GM23338 (cell line): ENCODE results near the gene ZNF746. TPM values are rescaled to one million over a fixed set of nuclear protein-coding genes. Genes with fewer than 3 reads are reported as not detected.

ENCODE experiments used
- ATAC-seq: fragments of 200-7000 bp; cut with Tn5 transposase; 3 replicates; pipeline ENCODE4 v1.9.1; 2020
- DNase-seq: peaks from one replicate; pipeline ENCODE4 v3.0.0-alpha.2; 2015; ENCODE audit warnings: low spot score
- H2AFZ ChIP-seq: fragments of 200-600 bp; sonication (generic); 2 replicates; pipeline ENCODE4 v1.8.0; 2016; ENCODE audit warnings: antibody characterized with exemption, mild to moderate bottlenecking, moderate library complexity
- H3F3A ChIP-seq: fragments of 200-600 bp; sonication (generic); replicated peaks from 2 replicates; pipeline ENCODE4 v1.8.0; 2017; ENCODE audit warnings: antibody characterized with exemption, mixed run types, low read depth
- H3K27ac ChIP-seq: fragments of 200-600 bp; sonication (generic); 2 replicates; pipeline ENCODE4 v1.6.1; 2016; ENCODE audit warnings: low read depth
- H3K27me3 ChIP-seq: fragments of 200-600 bp; sonication (generic); 2 replicates; pipeline ENCODE4 v1.8.0; 2016; ENCODE audit warnings: mild to moderate bottlenecking, mixed run types, moderate library complexity; ENCODE audit not compliant: insufficient read depth
- H3K36me3 ChIP-seq: fragments of 200-600 bp; sonication (generic); 2 replicates; pipeline ENCODE4 v1.8.0; 2016; ENCODE audit warnings: mild to moderate bottlenecking; ENCODE audit not compliant: insufficient read depth
- H3K4me1 ChIP-seq: fragments of 200-600 bp; sonication (generic); 2 replicates; pipeline ENCODE4 v1.8.0; 2016; ENCODE audit warnings: mild to moderate bottlenecking, moderate library complexity; ENCODE audit not compliant: insufficient read depth
- H3K4me2 ChIP-seq: fragments of 200-600 bp; sonication (generic); 2 replicates; pipeline ENCODE4 v1.7.1; 2017; ENCODE audit warnings: mixed run types
- H3K4me3 ChIP-seq: fragments of 200-600 bp; sonication (generic); 2 replicates; pipeline ENCODE4 v1.6.1; 2016; ENCODE audit warnings: mixed run types
- H3K79me2 ChIP-seq: fragments of 200-600 bp; sonication (generic); replicated peaks from 2 replicates; pipeline ENCODE4 v1.8.0; 2017; ENCODE audit warnings: mild to moderate bottlenecking; ENCODE audit not compliant: insufficient read depth
- H3K9me2 ChIP-seq: fragments of 200-600 bp; sonication (generic); 2 replicates; pipeline ENCODE4 v1.8.0; 2017; ENCODE audit not compliant: insufficient read depth
- H4K20me1 ChIP-seq: fragments of 200-600 bp; sonication (generic); replicated peaks from 2 replicates; pipeline ENCODE4 v1.8.0; 2017; ENCODE audit warnings: mild to moderate bottlenecking; ENCODE audit not compliant: insufficient read depth
- H3K27ac Mint-ChIP-seq: 2 replicates; pipeline ENCODE4 v1.8.0; 2020; ENCODE audit warnings: inconsistent platforms, mild to moderate bottlenecking, moderate library complexity, mixed read lengths
- H3K27me3 Mint-ChIP-seq: 3 replicates; pipeline ENCODE4 v1.8.0; 2022; ENCODE audit warnings: low read depth, mild to moderate bottlenecking, moderate library complexity, mixed read lengths, inconsistent platforms; ENCODE audit not compliant: insufficient read depth, poor library complexity
- H3K36me3 Mint-ChIP-seq: 3 replicates; pipeline ENCODE4 v1.8.0; 2021; ENCODE audit warnings: low read depth, mild to moderate bottlenecking, inconsistent platforms, moderate library complexity, mixed read lengths
- H3K4me1 Mint-ChIP-seq: 3 replicates; pipeline ENCODE4 v1.8.0; 2020; ENCODE audit warnings: mild to moderate bottlenecking, inconsistent platforms, mixed read lengths
- H3K4me3 Mint-ChIP-seq: 3 replicates; pipeline ENCODE4 v1.8.0; 2021; ENCODE audit warnings: moderate library complexity, mild to moderate bottlenecking, inconsistent platforms, mixed read lengths
- H3K9me3 Mint-ChIP-seq: 3 replicates; pipeline ENCODE4 v1.8.0; 2020; ENCODE audit warnings: moderate library complexity, mild to moderate bottlenecking, inconsistent platforms, mixed read lengths
- ZNF331 ChIP-seq: fragments of 250-450 bp; sonication (Bioruptor Pico); IDR thresholded peaks from 2 replicates; pipeline ENCODE4 v1.5.0; 2020; ENCODE audit warnings: low read depth, mild to moderate bottlenecking, moderate library complexity
- polyA plus RNA-seq: library from polyadenylated mRNA; unstranded; fragments of >200 nt; fragmentation: Nextera tagmentation; extraction: Ambion mirVana; gene quantifications from 2 replicates; pipeline ENCODE4 v1.2.1, GENCODE V29; 2016
- total RNA-seq: library from RNA; depleted of rRNA; stranded (reverse); fragments of >200 nt; shearing (Covaris generic); gene quantifications from 2 replicates; pipeline ENCODE4 v1.2.3, GENCODE V29; 2014
- TF ChIP-seq, protein P1 (sequence below): fragments of 250-450 bp; sonication (Bioruptor Pico); IDR thresholded peaks from 2 replicates; pipeline ENCODE4 v1.5.0; 2020; ENCODE audit warnings: mild to moderate bottlenecking, moderate library complexity

Gene ZNF746
- total and polyA plus RNA-seq, 2 experiments from 2014 or later, result 10.0 to 18.6 TPM

GRCh38 chr7:149463500-149464161 is 34.0 kb downstream of the ZNF746 start:
- Mint-ChIP-seq H3K4me1 (peaks cover 11% of the 10 kb centered on the region), H3K27ac (no peak overlapping the region), H3K4me3 (no peak overlapping the region), H3K9me3 (peaks cover 10% of the 10 kb centered on the region; the same call in 2 of the 3 replicates), H3K36me3 (no peaks in the 10 kb centered on the region; the same call in 2 of the 3 replicates), H3K27me3 (peaks cover 18% of the 10 kb centered on the region)
- H3K36me3 ChIP-seq, result no peaks in the 10 kb centered on the region
- no peak overlapping the region for H2AFZ ChIP-seq
- H3K4me2 ChIP-seq, result no peak overlapping the region
- H3K27ac ChIP-seq, result no peak overlapping the region
- H4K20me1 ChIP-seq, result peaks cover 6% of the 10 kb centered on the region
- no peak for DNase-seq
- ATAC-seq, result no peak
- no peaks in the 10 kb centered on the region for H3K9me2 ChIP-seq
- TF ChIP-seq, protein P1, sequence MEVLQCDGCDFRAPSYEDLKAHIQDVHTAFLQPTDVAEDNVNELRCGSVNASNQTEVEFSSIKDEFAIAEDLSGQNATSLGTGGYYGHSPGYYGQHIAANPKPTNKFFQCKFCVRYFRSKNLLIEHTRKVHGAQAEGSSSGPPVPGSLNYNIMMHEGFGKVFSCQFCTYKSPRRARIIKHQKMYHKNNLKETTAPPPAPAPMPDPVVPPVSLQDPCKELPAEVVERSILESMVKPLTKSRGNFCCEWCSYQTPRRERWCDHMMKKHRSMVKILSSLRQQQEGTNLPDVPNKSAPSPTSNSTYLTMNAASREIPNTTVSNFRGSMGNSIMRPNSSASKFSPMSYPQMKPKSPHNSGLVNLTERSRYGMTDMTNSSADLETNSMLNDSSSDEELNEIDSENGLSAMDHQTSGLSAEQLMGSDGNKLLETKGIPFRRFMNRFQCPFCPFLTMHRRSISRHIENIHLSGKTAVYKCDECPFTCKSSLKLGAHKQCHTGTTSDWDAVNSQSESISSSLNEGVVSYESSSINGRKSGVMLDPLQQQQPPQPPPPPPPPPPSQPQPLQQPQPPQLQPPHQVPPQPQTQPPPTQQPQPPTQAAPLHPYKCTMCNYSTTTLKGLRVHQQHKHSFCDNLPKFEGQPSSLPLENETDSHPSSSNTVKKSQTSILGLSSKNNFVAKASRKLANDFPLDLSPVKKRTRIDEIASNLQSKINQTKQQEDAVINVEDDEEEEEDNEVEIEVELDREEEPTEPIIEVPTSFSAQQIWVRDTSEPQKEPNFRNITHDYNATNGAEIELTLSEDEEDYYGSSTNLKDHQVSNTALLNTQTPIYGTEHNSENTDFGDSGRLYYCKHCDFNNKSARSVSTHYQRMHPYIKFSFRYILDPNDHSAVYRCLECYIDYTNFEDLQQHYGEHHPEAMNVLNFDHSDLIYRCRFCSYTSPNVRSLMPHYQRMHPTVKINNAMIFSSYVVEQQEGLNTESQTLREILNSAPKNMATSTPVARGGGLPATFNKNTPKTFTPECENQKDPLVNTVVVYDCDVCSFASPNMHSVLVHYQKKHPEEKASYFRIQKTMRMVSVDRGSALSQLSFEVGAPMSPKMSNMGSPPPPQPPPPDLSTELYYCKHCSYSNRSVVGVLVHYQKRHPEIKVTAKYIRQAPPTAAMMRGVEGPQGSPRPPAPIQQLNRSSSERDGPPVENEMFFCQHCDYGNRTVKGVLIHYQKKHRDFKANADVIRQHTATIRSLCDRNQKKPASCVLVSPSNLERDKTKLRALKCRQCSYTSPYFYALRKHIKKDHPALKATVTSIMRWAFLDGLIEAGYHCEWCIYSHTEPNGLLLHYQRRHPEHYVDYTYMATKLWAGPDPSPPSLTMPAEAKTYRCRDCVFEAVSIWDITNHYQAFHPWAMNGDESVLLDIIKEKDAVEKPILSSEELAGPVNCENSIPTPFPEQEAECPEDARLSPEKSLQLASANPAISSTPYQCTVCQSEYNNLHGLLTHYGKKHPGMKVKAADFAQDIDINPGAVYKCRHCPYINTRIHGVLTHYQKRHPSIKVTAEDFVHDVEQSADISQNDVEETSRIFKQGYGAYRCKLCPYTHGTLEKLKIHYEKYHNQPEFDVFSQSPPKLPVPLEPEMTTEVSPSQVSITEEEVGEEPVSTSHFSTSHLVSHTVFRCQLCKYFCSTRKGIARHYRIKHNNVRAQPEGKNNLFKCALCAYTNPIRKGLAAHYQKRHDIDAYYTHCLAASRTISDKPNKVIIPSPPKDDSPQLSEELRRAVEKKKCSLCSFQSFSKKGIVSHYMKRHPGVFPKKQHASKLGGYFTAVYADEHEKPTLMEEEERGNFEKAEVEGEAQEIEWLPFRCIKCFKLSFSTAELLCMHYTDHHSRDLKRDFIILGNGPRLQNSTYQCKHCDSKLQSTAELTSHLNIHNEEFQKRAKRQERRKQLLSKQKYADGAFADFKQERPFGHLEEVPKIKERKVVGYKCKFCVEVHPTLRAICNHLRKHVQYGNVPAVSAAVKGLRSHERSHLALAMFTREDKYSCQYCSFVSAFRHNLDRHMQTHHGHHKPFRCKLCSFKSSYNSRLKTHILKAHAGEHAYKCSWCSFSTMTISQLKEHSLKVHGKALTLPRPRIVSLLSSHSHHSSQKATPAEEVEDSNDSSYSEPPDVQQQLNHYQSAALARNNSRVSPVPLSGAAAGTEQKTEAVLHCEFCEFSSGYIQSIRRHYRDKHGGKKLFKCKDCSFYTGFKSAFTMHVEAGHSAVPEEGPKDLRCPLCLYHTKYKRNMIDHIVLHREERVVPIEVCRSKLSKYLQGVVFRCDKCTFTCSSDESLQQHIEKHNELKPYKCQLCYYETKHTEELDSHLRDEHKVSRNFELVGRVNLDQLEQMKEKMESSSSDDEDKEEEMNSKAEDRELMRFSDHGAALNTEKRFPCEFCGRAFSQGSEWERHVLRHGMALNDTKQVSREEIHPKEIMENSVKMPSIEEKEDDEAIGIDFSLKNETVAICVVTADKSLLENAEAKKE, result no peak
- no peak overlapping the region for H3K4me3 ChIP-seq
- H3K27me3 ChIP-seq, result peaks cover 51% of the 10 kb centered on the region
- H3K79me2 ChIP-seq, result 0 out of 2 replicates have a peak, but pooled peaks cover 2% of the 10 kb centered on the region
- H3K4me1 ChIP-seq, result 0 out of 2 replicates have a peak, but pooled peaks cover 3% of the 10 kb centered on the region
- no peaks in the 10 kb centered on the region for H3F3A ChIP-seq

- Mint-ChIP-seq H3K27ac (no peak overlapping the region), H3K4me3 (no peak overlapping the region; the same call in 2 of the 3 replicates)
- peaks cover 13% of the 10 kb centered on the region for H4K20me1 ChIP-seq
Measured at GRCh38 chr7:149462101-149462520, 35.5 kb downstream of the ZNF746 start.

More at GRCh38 chr7:149462101-149462520, 35.5 kb downstream of the ZNF746 start:
- no peaks in the 10 kb centered on the region; the same call in 2 of the 3 replicates for H3K36me3 Mint-ChIP-seq
- H3K27ac ChIP-seq, result no peak overlapping the region
- peaks cover 16% of the 10 kb centered on the region for H3K4me1 Mint-ChIP-seq
- no peak overlapping the region for H3K4me2 ChIP-seq
- ATAC-seq (no peak), DNase-seq (no peak)
- H3K4me3 ChIP-seq, result no peak overlapping the region
- no peak overlapping the region for H2AFZ ChIP-seq
- H3K4me1 ChIP-seq, result 0 out of 2 replicates have a peak, but pooled peaks cover 3% of the 10 kb centered on the region
- H3K9me3 Mint-ChIP-seq, result peaks cover 10% of the 10 kb centered on the region; the same call in 2 of the 3 replicates
- no peaks in the 10 kb centered on the region for H3K36me3 ChIP-seq
- no peaks in the 10 kb centered on the region for H3K9me2 ChIP-seq
- H3K27me3 ChIP-seq, result peaks cover 65% of the 10 kb centered on the region
- H3K79me2 ChIP-seq, result 0 out of 2 replicates have a peak, but pooled peaks cover 4% of the 10 kb centered on the region
- H3K27me3 Mint-ChIP-seq, result peaks cover 25% of the 10 kb centered on the region
- TF ChIP-seq ZNF331 (CRISPR knock-in tag), result no peak
- H3F3A ChIP-seq, result no peaks in the 10 kb centered on the region
